ENCODE measurements around the gene DLG3.

DNA sequence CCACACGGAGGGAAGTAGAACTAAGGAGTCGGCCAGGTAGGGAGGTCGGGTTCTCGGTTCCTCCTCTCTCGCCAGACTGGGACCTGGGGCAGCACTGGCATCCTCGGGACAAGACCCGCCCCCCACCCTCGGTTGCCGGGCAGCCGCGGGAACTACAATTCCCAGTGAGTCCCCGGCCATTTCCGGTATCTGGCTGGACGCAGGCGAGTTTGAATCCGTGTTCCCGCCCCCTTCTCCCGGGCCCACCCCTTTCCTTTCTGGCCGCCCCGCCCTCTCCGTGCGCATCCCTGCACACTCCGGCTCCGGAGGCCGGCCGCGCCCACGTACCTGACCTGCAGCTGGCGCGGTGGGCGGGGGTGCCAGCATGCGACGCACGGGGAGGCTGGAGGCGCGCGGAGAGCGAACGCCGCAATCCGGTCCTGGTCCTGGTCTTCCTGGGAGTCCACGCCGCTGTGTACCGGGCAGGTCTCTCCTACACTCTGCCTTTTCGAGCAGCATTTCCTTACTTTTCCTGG is 10.2 kb upstream of the DLG3 start:
- TF ChIP-seq, protein P1, sequence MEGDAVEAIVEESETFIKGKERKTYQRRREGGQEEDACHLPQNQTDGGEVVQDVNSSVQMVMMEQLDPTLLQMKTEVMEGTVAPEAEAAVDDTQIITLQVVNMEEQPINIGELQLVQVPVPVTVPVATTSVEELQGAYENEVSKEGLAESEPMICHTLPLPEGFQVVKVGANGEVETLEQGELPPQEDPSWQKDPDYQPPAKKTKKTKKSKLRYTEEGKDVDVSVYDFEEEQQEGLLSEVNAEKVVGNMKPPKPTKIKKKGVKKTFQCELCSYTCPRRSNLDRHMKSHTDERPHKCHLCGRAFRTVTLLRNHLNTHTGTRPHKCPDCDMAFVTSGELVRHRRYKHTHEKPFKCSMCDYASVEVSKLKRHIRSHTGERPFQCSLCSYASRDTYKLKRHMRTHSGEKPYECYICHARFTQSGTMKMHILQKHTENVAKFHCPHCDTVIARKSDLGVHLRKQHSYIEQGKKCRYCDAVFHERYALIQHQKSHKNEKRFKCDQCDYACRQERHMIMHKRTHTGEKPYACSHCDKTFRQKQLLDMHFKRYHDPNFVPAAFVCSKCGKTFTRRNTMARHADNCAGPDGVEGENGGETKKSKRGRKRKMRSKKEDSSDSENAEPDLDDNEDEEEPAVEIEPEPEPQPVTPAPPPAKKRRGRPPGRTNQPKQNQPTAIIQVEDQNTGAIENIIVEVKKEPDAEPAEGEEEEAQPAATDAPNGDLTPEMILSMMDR (IDR thresholded peaks at IDR 0.05): no peak
- TF ChIP-seq POLR2A (IDR thresholded peaks at IDR 0.05): peak; percentile 56 to 59

Data from heart left ventricle (tissue), 13 donors.